ENCODE measurements around the gene RGL3. TPM values are rescaled to one million over a fixed set of nuclear protein-coding genes. Genes with fewer than 3 reads are reported as not detected.

Gene RGL3
- total and polyA plus RNA-seq, 9 of the 15 experiments (the other 6 are each of a cell fraction or from before 2014, with no cell fraction given), result 0.12 to 0.61 (median 0.32) TPM; not detected in 4

GRCh38 chr19:11382898-11383705 lies 36.0 kb downstream of the RGL3 start (continued):
- TF ChIP-seq HMBOX1 (IDR thresholded peaks at IDR 0.05) (no peak), KLF1 (tag; IDR thresholded peaks at IDR 0.05) (no peak), ZNF644 (tag; IDR thresholded peaks at IDR 0.05; ENCODE audit: low read depth) (no peak), ZNF79 (CRISPR knock-in tag; IDR thresholded peaks at IDR 0.05; ENCODE audit: low read depth) (no peak), KDM4B (IDR thresholded peaks at IDR 0.05; ENCODE audit: borderline replicate concordance in 2 of 2, low read depth in 1 of 2) (0 out of 4 replicates have a peak, but pooled peaks of 1 of the 2 experiments have one; percentile 33), SIRT6 (IDR thresholded peaks at IDR 0.05; ENCODE audit: low read depth, low read length) (no peak), SMAD4 (CRISPR knock-in tag; conservative IDR thresholded peaks at IDR 0.05) (peak; percentile 70; the same call in 1 of the 2 replicates), ARNT (IDR thresholded peaks at IDR 0.05) (no peak), CEBPZ (IDR thresholded peaks at IDR 0.05; ENCODE audit: borderline replicate concordance, low read depth, low read length) (no peak), OTX1 (CRISPR knock-in tag; IDR thresholded peaks at IDR 0.05) (no peak), ZNF561 (CRISPR knock-in tag; conservative IDR thresholded peaks at IDR 0.05) (no peak), MEIS2 (IDR thresholded peaks at IDR 0.05; ENCODE audit: partially characterized antibody) (no peak), ZNF197 (CRISPR knock-in tag; IDR thresholded peaks at IDR 0.05; ENCODE audit: low read depth) (no peak), MXI1 (IDR thresholded peaks at IDR 0.05; ENCODE audit: low read depth, low read length) (peak; percentile 80)
- TF ChIP-seq, protein P1, sequence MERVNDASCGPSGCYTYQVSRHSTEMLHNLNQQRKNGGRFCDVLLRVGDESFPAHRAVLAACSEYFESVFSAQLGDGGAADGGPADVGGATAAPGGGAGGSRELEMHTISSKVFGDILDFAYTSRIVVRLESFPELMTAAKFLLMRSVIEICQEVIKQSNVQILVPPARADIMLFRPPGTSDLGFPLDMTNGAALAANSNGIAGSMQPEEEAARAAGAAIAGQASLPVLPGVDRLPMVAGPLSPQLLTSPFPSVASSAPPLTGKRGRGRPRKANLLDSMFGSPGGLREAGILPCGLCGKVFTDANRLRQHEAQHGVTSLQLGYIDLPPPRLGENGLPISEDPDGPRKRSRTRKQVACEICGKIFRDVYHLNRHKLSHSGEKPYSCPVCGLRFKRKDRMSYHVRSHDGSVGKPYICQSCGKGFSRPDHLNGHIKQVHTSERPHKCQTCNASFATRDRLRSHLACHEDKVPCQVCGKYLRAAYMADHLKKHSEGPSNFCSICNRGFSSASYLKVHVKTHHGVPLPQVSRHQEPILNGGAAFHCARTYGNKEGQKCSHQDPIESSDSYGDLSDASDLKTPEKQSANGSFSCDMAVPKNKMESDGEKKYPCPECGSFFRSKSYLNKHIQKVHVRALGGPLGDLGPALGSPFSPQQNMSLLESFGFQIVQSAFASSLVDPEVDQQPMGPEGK (CRISPR knock-in tag; IDR thresholded peaks at IDR 0.05; ENCODE audit: borderline replicate concordance), result no peak
- TF ChIP-seq, protein P2, sequence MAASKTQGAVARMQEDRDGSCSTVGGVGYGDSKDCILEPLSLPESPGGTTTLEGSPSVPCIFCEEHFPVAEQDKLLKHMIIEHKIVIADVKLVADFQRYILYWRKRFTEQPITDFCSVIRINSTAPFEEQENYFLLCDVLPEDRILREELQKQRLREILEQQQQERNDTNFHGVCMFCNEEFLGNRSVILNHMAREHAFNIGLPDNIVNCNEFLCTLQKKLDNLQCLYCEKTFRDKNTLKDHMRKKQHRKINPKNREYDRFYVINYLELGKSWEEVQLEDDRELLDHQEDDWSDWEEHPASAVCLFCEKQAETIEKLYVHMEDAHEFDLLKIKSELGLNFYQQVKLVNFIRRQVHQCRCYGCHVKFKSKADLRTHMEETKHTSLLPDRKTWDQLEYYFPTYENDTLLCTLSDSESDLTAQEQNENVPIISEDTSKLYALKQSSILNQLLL (CRISPR knock-in tag; IDR thresholded peaks at IDR 0.05; ENCODE audit: borderline replicate concordance), result no peak
- TF ChIP-seq, protein P3, sequence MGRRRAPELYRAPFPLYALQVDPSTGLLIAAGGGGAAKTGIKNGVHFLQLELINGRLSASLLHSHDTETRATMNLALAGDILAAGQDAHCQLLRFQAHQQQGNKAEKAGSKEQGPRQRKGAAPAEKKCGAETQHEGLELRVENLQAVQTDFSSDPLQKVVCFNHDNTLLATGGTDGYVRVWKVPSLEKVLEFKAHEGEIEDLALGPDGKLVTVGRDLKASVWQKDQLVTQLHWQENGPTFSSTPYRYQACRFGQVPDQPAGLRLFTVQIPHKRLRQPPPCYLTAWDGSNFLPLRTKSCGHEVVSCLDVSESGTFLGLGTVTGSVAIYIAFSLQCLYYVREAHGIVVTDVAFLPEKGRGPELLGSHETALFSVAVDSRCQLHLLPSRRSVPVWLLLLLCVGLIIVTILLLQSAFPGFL (CRISPR knock-in tag; IDR thresholded peaks at IDR 0.05), result no peak
